Middle frontal gyrus (tissue), 1 donor: Measurements from ENCODE around the gene TMEM89.

Experiments
- DNase-seq: peaks from one replicate; pipeline ENCODE4 v3.0.0-alpha.2; 2015; ENCODE audit warnings: low spot score; ENCODE audit errors: extremely low spot score

Gene TMEM89

GRCh38 chr3:48614044-48614443 is 7.5 kb downstream of the TMEM89 start:
- no peak for DNase-seq

GRCh38 chr3:48612309-48612708 is 9.3 kb downstream of the TMEM89 start:
- DNase-seq = no peak

GRCh38 chr3:48609088-48610005 is 12.2 kb downstream of the TMEM89 start, which contains the start of gene UQCRC1:
Gene UQCRC1 (minus strand): TSS chr3:48609646. CDS start chr3:48609620, 26 bp downstream.
- DNase-seq = peak; percentile 82

- DNase-seq = no peak
Observed at GRCh38 chr3:48607519-48607918, 14.1 kb downstream of the TMEM89 start.

- DNase-seq = peak; percentile 16
Observed at GRCh38 chr3:48601622-48601994, 20.0 kb downstream of the TMEM89 start.

- no peak for DNase-seq
Observed at GRCh38 chr3:48600711-48601621, 20.6 kb downstream of the TMEM89 start.

- no peak for DNase-seq
Observed at GRCh38 chr3:48599509-48600285, 21.9 kb downstream of the TMEM89 start.

- no peak for DNase-seq
Observed at GRCh38 chr3:48599077-48599501, 22.5 kb downstream of the TMEM89 start.

GRCh38 chr3:48598323-48599076 is 23.1 kb downstream of the TMEM89 start:
- DNase-seq = no peak

GRCh38 chr3:48597408-48597800 is 24.2 kb downstream of the TMEM89 start:
- no peak for DNase-seq

- no peak for DNase-seq
Observed at GRCh38 chr3:48596676-48597407, 24.7 kb downstream of the TMEM89 start.

- DNase-seq = no peak
Observed at GRCh38 chr3:48596157-48596556, 25.4 kb downstream of the TMEM89 start.

GRCh38 chr3:48595526-48596121 is 25.9 kb downstream of the TMEM89 start:
- no peak for DNase-seq

GRCh38 chr3:48595075-48595525 is 26.5 kb downstream of the TMEM89 start, which contains the start of gene COL7A1:
Gene COL7A1 (minus strand): TSS chr3:48595329. CDS start chr3:48595159, 170 bp downstream.
- no peak for DNase-seq

GRCh38 chr3:48594417-48595049 is 27.0 kb downstream of the TMEM89 start:
- DNase-seq = no peak

GRCh38 chr3:48593337-48593736 is 28.2 kb downstream of the TMEM89 start:
- no peak for DNase-seq

- no peak for DNase-seq
Observed at GRCh38 chr3:48592519-48593087, 29.0 kb downstream of the TMEM89 start.

- no peak for DNase-seq
Observed at GRCh38 chr3:48591886-48592518, 29.6 kb downstream of the TMEM89 start.
